IMR-90 (cell line): Measurements from ENCODE around the gene NIPAL3. TPM values are rescaled to one million over a fixed set of nuclear protein-coding genes. Genes with fewer than 3 reads are reported as not detected.

Experiments used
- ATAC-seq: fragments of 200-7000 bp; cut with Tn5 transposase; 2 replicates; pipeline ENCODE4 v1.9.1; 2020; ENCODE audit warnings: low read depth, mild to moderate bottlenecking, moderate library complexity
- BruUV-seq: library from RNA; stranded (reverse); fragments of 400-500 nt; replicated peaks from 2 replicates; lab custom pipeline; 2021; lab: Mats Ljungman, UMichigan
- CTCF ChIA-PET: fragments of 300-600 bp; formaldehyde crosslinking; extraction: SDS; loops from one replicate; lab custom pipeline; 2021; ENCODE audit warnings: antibody characterized with exemption; lab: Yijun Ruan, JAX
- POLR2A ChIA-PET: fragments of 300-600 bp; sonication (Branson Sonifier 250); formaldehyde crosslinking; loops from one replicate; lab custom pipeline; 2022; ENCODE audit warnings: antibody characterized with exemption; ENCODE audit not compliant: unreplicated experiment; lab: Charles Lee
- DNase-seq: peaks from one replicate; pipeline ENCODE4 v3.0.0; 2013
- H2AFZ ChIP-seq: replicated peaks from 2 replicates; pipeline ENCODE3; 2013; ENCODE audit warnings: low read length, mild to moderate bottlenecking; ENCODE audit not compliant: poor library complexity
- H2AK5ac ChIP-seq: 2 replicates; pipeline ENCODE4 v1.6.1; 2013; ENCODE audit warnings: low read depth, low read length, inconsistent platforms
- H2AK9ac ChIP-seq: replicated peaks from 2 replicates; pipeline ENCODE3; 2013; ENCODE audit warnings: mild to moderate bottlenecking, low read depth, low read length, moderate library complexity; ENCODE audit not compliant: poor library complexity
- H2BK120ac ChIP-seq: 2 replicates; pipeline ENCODE4 v1.6.1; 2013; ENCODE audit warnings: low read depth, low read length, inconsistent platforms
- H2BK15ac ChIP-seq: 3 replicates; pipeline ENCODE4 v1.6.1; 2013; ENCODE audit warnings: low read depth, low read length, inconsistent platforms
- H2BK20ac ChIP-seq: 2 replicates; pipeline ENCODE4 v1.6.1; 2013; ENCODE audit warnings: low read depth, mild to moderate bottlenecking, inconsistent platforms, low read length, moderate library complexity
- H2BK5ac ChIP-seq: 2 replicates; pipeline ENCODE4 v1.6.1; 2013; ENCODE audit warnings: mild to moderate bottlenecking, low read depth, low read length, inconsistent platforms; ENCODE audit not compliant: poor library complexity, severe bottlenecking
- H3K14ac ChIP-seq: replicated peaks from 2 replicates; pipeline ENCODE4 v1.6.1; 2013; ENCODE audit warnings: low read depth, low read length, inconsistent platforms
- H3K18ac ChIP-seq: 2 replicates; pipeline ENCODE4 v1.6.1; 2013; ENCODE audit warnings: low read depth, low read length, control low read depth
- H3K23ac ChIP-seq: 2 replicates; pipeline ENCODE4 v1.6.1; 2013; ENCODE audit warnings: low read depth, low read length, inconsistent platforms
- H3K27ac ChIP-seq: 2 replicates; pipeline ENCODE4 v1.5.1; 2013; ENCODE audit warnings: mild to moderate bottlenecking, control low read depth, low read length; ENCODE audit not compliant: insufficient read depth
- H3K27me3 ChIP-seq: 2 replicates; pipeline ENCODE4 v1.6.1; 2013; ENCODE audit warnings: low read length; ENCODE audit not compliant: control insufficient read depth, insufficient read depth
- H3K36me3 ChIP-seq: 2 replicates; pipeline ENCODE4 v1.6.1; 2013; ENCODE audit warnings: low read length, mixed read lengths; ENCODE audit not compliant: control insufficient read depth, insufficient read depth
- H3K4ac ChIP-seq: 2 replicates; pipeline ENCODE4 v1.6.1; 2013; ENCODE audit warnings: low read depth, low read length, inconsistent platforms
- H3K4me1 ChIP-seq: 2 replicates; pipeline ENCODE4 v1.6.1; 2013; ENCODE audit warnings: low read length, mixed read lengths; ENCODE audit not compliant: control insufficient read depth, insufficient read depth
- H3K4me2 ChIP-seq: 2 replicates; pipeline ENCODE4 v1.6.1; 2013; ENCODE audit warnings: low read depth, mild to moderate bottlenecking, control low read depth, low read length, moderate library complexity
- H3K4me3 ChIP-seq: 2 replicates; pipeline ENCODE4 v1.5.1; 2013; ENCODE audit warnings: low read depth, mild to moderate bottlenecking, control low read depth, low read length, moderate library complexity; ENCODE audit not compliant: insufficient read depth
- H3K56ac ChIP-seq: 2 replicates; pipeline ENCODE4 v1.6.1; 2013; ENCODE audit warnings: low read length, inconsistent platforms; ENCODE audit not compliant: insufficient read depth; ENCODE audit errors: extremely low read depth
- H3K79me1 ChIP-seq, 2 experiments: 2 replicates each; pipeline ENCODE4 v1.6.1; 2013; ENCODE audit warnings: low read length in 2 of 2, inconsistent platforms in 1 of 2, low read depth in 1 of 2
- H3K9ac ChIP-seq: 2 replicates; pipeline ENCODE4 v1.6.1; 2013; ENCODE audit warnings: low read depth, low read length, control low read depth
- H3K9me1 ChIP-seq: 2 replicates; pipeline ENCODE4 v1.6.1; 2013; ENCODE audit warnings: low read length, inconsistent platforms; ENCODE audit not compliant: insufficient read depth
- H3K9me3 ChIP-seq: 2 replicates; pipeline ENCODE4 v1.6.1; 2013; ENCODE audit warnings: low read length; ENCODE audit not compliant: control insufficient read depth, insufficient read depth
- H4K20me1 ChIP-seq: 2 replicates; pipeline ENCODE4 v1.6.1; 2013; ENCODE audit warnings: low read length, inconsistent platforms; ENCODE audit not compliant: insufficient read depth
- H4K5ac ChIP-seq: 2 replicates; pipeline ENCODE4 v1.6.1; 2013; ENCODE audit warnings: mild to moderate bottlenecking, low read depth, low read length, control low read depth
- H4K8ac ChIP-seq, 2 experiments: 2 replicates each; pipeline ENCODE4 v1.6.1; 2013; ENCODE audit warnings: low read depth in 2 of 2, low read length in 2 of 2, control low read depth in 1 of 2, inconsistent platforms in 1 of 2
- H4K91ac ChIP-seq: 2 replicates; pipeline ENCODE4 v1.6.1; 2013; ENCODE audit warnings: low read depth, low read length, inconsistent platforms; ENCODE audit not compliant: insufficient read depth
- BHLHE40 ChIP-seq: fragments of 150-350 bp; IDR thresholded peaks from 2 replicates; pipeline ENCODE4 v1.6.1; 2016; ENCODE audit warnings: mild to moderate bottlenecking, low read depth, low read length
- CEBPB ChIP-seq: IDR thresholded peaks from 2 replicates; pipeline ENCODE4 v1.6.1; 2012; ENCODE audit warnings: low read depth, low read length, improper control_type of control experiment
- CHD1 ChIP-seq: IDR thresholded peaks from 2 replicates; pipeline ENCODE4 v1.6.1; 2012; ENCODE audit warnings: low read depth, low read length, improper control_type of control experiment
- FOS ChIP-seq: fragments of 150-350 bp; IDR thresholded peaks from 2 replicates; pipeline ENCODE4 v1.6.1; 2016; ENCODE audit warnings: low read depth, low read length
- MAFK ChIP-seq: IDR thresholded peaks from 2 replicates; pipeline ENCODE4 v1.6.1; 2012; ENCODE audit warnings: low read depth, low read length, improper control_type of control experiment
- MAZ ChIP-seq: IDR thresholded peaks from 2 replicates; pipeline ENCODE4 v1.6.1; 2012; ENCODE audit warnings: low read depth, mild to moderate bottlenecking, low read length, improper control_type of control experiment, moderate library complexity, borderline replicate concordance
- MXI1 ChIP-seq: IDR thresholded peaks from 2 replicates; pipeline ENCODE4 v1.6.1; 2012; ENCODE audit warnings: low read depth, mild to moderate bottlenecking, low read length, moderate library complexity, borderline replicate concordance
- NFE2L2 ChIP-seq: fragments of 150-350 bp; IDR thresholded peaks from 2 replicates; pipeline ENCODE4 v1.6.1; 2016; ENCODE audit warnings: low read depth, mild to moderate bottlenecking, low read length
- POLR2A ChIP-seq: IDR thresholded peaks from 2 replicates; pipeline ENCODE4 v1.6.1; 2012; ENCODE audit warnings: mild to moderate bottlenecking, low read depth, low read length
- RAD21 ChIP-seq: IDR thresholded peaks from 2 replicates; pipeline ENCODE4 v1.6.1; 2012; ENCODE audit warnings: low read length, improper control_type of control experiment
- RCOR1 ChIP-seq: IDR thresholded peaks from 2 replicates; pipeline ENCODE4 v1.6.1; 2012; ENCODE audit warnings: mild to moderate bottlenecking, low read length, improper control_type of control experiment; ENCODE audit not compliant: insufficient replicate concordance
- RFX5 ChIP-seq: IDR thresholded peaks from 2 replicates; pipeline ENCODE4 v1.8.0; 2012; ENCODE audit warnings: low read depth, mild to moderate bottlenecking, low read length, moderate library complexity
- WGBS, 2 experiments: methylation state at CpG; one replicate each; pipeline versions ENCODE4 v1.1.5 to v1.1.7; 2013; ENCODE audit warnings: missing lambda C conversion rate in 2 of 2; ENCODE audit not compliant: insufficient read length in 1 of 2; ENCODE audit errors: extremely low coverage in 2 of 2; 5-methylcytosine and 5-hydroxymethylcytosine counted together
- dilution Hi-C: fragments of 300-500 bp; cut with HindIII; formaldehyde crosslinking; loops from one replicate; pipeline ENCODE4 v1.14.3; 2018; ENCODE audit warnings: low sequenced_read_pairs; ENCODE audit not compliant: unreplicated experiment
- in situ Hi-C: fragments of 300-500 bp; cut with MboI; formaldehyde crosslinking; loops from 3 replicates; pipeline ENCODE4 v1.14.3; 2019; ENCODE audit warnings: low sequenced_read_pairs, inconsistent platforms, mixed read lengths
- intact Hi-C: fragments of 100-400 bp; cut with micrococcal nuclease; formaldehyde crosslinking; loops from 2 replicates; pipeline ENCODE4 v1.10.0; 2022
- polyA plus RNA-seq, 3 experiments: library from polyadenylated mRNA; depleted of rRNA; stranded (reverse); fragments of >200 nt; gene quantifications; 2 replicates each; pipeline ENCODE4 v1.2.3, GENCODE V29; 2012; ENCODE audit warnings: low replicate concordance in 1 of 3
- total RNA-seq: library from RNA; depleted of rRNA; stranded (reverse); fragments of >200 nt; gene quantifications from 2 replicates; pipeline ENCODE4 v1.2.3, GENCODE V29; 2012
- TF ChIP-seq, protein P1 (sequence below): fragments of 150-350 bp; IDR thresholded peaks from 2 replicates; pipeline ENCODE4 v1.6.1; 2017; ENCODE audit warnings: mild to moderate bottlenecking, antibody characterized with exemption, low read length, low read depth
- TF ChIP-seq, protein P2 (sequence below): fragments of 150-350 bp; IDR thresholded peaks from 2 replicates; pipeline ENCODE4 v1.6.1; 2016; ENCODE audit warnings: low read depth, mild to moderate bottlenecking, low read length, moderate library complexity, borderline replicate concordance
- TF ChIP-seq, protein P3 (sequence below): conservative IDR thresholded peaks from 2 replicates; pipeline ENCODE4 v1.5.1; 2012; ENCODE audit warnings: mild to moderate bottlenecking, low read depth, low read length, improper control_type of control experiment

NIPAL3 gene
- total and polyA plus RNA-seq, 2 of the 4 experiments (the other 2 are of a cell fraction): 55.0 to 123 TPM

DNA sequence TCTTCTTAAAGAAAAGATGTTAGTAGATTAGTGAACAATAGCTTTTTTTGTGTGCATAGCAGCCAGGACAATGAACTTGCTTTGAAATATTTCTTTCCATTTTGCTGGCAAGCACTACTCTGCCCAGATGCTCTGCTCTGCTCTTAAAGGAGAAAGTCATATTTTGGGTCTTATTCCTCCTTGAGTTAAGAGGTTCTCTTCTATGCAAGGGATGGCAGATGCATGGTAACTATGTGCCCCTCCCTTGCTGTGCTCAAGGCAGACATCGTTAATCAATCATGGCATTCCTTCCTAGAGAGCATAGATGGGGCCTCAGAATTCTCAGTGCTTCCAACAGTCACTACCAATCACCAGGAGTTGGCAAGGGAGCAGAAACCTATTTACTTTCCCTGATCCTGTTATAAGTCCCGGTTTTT is 27.6 kb downstream of the NIPAL3 start:
- in situ Hi-C loops: no loop called here
- CTCF ChIA-PET: interaction anchor here (0.6 kb wide), 1 partner anchor 13 kb away, joined by 4 read pairs; no protein-coding TSS in a partner anchor

More for the DNA sequence above, 27.6 kb downstream of the NIPAL3 start:
- intact Hi-C loops: no loop called here
- H3K14ac ChIP-seq: no peak overlapping the region
- H3K4me3 ChIP-seq: no peak overlapping the region
- no peak overlapping the region for H2AK9ac ChIP-seq
- H2BK15ac ChIP-seq: no peak overlapping the region
- no peaks in the 10 kb centered on the region for H4K20me1 ChIP-seq
- H2BK5ac ChIP-seq: no peak overlapping the region
- H3K56ac ChIP-seq: no peak overlapping the region
- WGBS, 2 experiments: 63% methylated on average over 1 of the region's 2 CpGs; no CpG with 5 or more reads in 1 of the 2 experiments
- peaks cover 7% of the 10 kb centered on the region for H3K4me1 ChIP-seq
- H3K79me1 ChIP-seq: peaks cover 10 to 13% of the 10 kb centered on the region in 2 experiments; a peak in 3 of 4 replicates
- BruUV-seq: no TSS peak
- H3K4ac ChIP-seq: no peak overlapping the region
- no peak overlapping the region for H2BK120ac ChIP-seq
- no peak for TF ChIP-seq CEBPB
- TF ChIP-seq RFX5: no peak
- TF ChIP-seq MAZ: no peak
- TF ChIP-seq RCOR1: no peak
- no peak for TF ChIP-seq POLR2A
- no peak for TF ChIP-seq RAD21
- TF ChIP-seq NFE2L2: no peak
- TF ChIP-seq, protein P1, sequence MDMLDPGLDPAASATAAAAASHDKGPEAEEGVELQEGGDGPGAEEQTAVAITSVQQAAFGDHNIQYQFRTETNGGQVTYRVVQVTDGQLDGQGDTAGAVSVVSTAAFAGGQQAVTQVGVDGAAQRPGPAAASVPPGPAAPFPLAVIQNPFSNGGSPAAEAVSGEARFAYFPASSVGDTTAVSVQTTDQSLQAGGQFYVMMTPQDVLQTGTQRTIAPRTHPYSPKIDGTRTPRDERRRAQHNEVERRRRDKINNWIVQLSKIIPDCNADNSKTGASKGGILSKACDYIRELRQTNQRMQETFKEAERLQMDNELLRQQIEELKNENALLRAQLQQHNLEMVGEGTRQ: no peak
- no peak for TF ChIP-seq MAFK
- no peak for TF ChIP-seq MXI1
- TF ChIP-seq CHD1: no peak
- TF ChIP-seq FOS: no peak
- TF ChIP-seq, protein P2, sequence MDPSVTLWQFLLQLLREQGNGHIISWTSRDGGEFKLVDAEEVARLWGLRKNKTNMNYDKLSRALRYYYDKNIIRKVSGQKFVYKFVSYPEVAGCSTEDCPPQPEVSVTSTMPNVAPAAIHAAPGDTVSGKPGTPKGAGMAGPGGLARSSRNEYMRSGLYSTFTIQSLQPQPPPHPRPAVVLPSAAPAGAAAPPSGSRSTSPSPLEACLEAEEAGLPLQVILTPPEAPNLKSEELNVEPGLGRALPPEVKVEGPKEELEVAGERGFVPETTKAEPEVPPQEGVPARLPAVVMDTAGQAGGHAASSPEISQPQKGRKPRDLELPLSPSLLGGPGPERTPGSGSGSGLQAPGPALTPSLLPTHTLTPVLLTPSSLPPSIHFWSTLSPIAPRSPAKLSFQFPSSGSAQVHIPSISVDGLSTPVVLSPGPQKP: no peak
- TF ChIP-seq BHLHE40: no peak
- TF ChIP-seq, protein P3, sequence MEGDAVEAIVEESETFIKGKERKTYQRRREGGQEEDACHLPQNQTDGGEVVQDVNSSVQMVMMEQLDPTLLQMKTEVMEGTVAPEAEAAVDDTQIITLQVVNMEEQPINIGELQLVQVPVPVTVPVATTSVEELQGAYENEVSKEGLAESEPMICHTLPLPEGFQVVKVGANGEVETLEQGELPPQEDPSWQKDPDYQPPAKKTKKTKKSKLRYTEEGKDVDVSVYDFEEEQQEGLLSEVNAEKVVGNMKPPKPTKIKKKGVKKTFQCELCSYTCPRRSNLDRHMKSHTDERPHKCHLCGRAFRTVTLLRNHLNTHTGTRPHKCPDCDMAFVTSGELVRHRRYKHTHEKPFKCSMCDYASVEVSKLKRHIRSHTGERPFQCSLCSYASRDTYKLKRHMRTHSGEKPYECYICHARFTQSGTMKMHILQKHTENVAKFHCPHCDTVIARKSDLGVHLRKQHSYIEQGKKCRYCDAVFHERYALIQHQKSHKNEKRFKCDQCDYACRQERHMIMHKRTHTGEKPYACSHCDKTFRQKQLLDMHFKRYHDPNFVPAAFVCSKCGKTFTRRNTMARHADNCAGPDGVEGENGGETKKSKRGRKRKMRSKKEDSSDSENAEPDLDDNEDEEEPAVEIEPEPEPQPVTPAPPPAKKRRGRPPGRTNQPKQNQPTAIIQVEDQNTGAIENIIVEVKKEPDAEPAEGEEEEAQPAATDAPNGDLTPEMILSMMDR: no peak
- no peak overlapping the region for H2BK20ac ChIP-seq
- H3K23ac ChIP-seq: no peak overlapping the region
- dilution Hi-C loops: no loop called here
- H4K8ac ChIP-seq: no peak overlapping the region
- H3K4me2 ChIP-seq: no peak overlapping the region
- H3K36me3 ChIP-seq: peaks cover 20% of the 10 kb centered on the region
- no peak overlapping the region for H3K27ac ChIP-seq
- H3K18ac ChIP-seq: no peak overlapping the region
- H3K9me3 ChIP-seq: no peaks in the 10 kb centered on the region
- H4K91ac ChIP-seq: no peak overlapping the region
- ATAC-seq (peak; percentile 63), DNase-seq (no peak)
- no peak overlapping the region for H4K5ac ChIP-seq
- POLR2A ChIA-PET: no interaction called here
- H3K27me3 ChIP-seq: no peaks in the 10 kb centered on the region
- no peak overlapping the region for H3K9ac ChIP-seq
- H2AK5ac ChIP-seq: no peak overlapping the region; the same call in 1 of the 2 replicates
- H2AFZ ChIP-seq: no peak overlapping the region
- H3K9me1 ChIP-seq: 0 out of 2 replicates have a peak, but pooled peaks cover 4% of the 10 kb centered on the region
